Prostate gland (tissue), 2 donors: ENCODE data around the gene TCF4.

ENCODE experiments used
- CTCF ChIP-seq, 4 experiments: fragments of 200-600 bp in 2 of 4; fragments of 450-650 bp in 2 of 4; sonication (generic) in 2 of 4; IDR thresholded peaks; 1 replicate in 3 of 4; 2 replicates in 1 of 4; pipeline ENCODE4 v1.5.1; 2016 to 2019; ENCODE audit warnings: antibody characterized with exemption in 4 of 4, mild to moderate bottlenecking in 2 of 4, moderate library complexity in 2 of 4
- POLR2AphosphoS5 ChIP-seq: sonication (generic); formaldehyde crosslinking; IDR thresholded peaks from one replicate; pipeline ENCODE4 v1.6.1; 2017; ENCODE audit warnings: antibody characterized with exemption

- TF ChIP-seq CTCF (IDR thresholded peaks at IDR 0.05) (no peak), POLR2AphosphoS5 (no peak)
These were observed 341.7 kb downstream of the TCF4 start for GRCh38 chr18:55246278-55246677.
